HK-2 (cell line): ENCODE measurements around the gene DKK1.
"Not testable (repeated sequence)": the region's sequence is repeated elsewhere in the genome, so short reads cannot be mapped to it uniquely, and the experiment has no call there.

Experiments
- DNase-seq: peaks from one replicate; pipeline ENCODE4 v3.0.0-alpha.2; 2018; ENCODE audit not compliant: unreplicated experiment

Gene DKK1

DNA sequence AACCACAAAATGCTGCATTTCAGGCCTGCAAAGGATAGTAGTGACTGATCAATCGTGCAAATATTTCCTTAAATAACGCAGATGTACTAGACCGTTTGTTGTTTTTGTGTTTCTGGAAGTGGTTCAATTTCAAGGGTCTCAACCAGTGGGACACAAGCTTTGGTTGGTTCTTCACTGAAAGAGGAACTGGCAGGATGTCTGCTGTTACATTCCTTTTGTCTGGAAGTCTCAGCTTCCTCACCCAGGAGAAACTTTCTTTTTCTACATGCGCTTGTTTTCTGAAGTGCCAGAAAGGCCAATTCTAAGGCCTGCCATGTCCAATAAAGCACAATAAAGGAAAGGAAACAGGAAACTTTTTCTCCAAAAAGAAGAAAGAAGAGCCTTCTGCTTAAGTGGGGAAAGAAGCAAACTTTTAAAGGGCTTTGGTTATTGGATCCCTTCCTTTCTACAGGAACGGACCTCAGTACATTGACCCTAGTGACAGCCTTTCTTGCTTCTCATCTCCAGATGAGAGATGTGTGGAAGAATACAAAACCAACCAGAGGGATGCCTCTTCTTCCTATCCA is 4.1 kb downstream of the DKK1 start:
- DNase-seq: no peak

DNA sequence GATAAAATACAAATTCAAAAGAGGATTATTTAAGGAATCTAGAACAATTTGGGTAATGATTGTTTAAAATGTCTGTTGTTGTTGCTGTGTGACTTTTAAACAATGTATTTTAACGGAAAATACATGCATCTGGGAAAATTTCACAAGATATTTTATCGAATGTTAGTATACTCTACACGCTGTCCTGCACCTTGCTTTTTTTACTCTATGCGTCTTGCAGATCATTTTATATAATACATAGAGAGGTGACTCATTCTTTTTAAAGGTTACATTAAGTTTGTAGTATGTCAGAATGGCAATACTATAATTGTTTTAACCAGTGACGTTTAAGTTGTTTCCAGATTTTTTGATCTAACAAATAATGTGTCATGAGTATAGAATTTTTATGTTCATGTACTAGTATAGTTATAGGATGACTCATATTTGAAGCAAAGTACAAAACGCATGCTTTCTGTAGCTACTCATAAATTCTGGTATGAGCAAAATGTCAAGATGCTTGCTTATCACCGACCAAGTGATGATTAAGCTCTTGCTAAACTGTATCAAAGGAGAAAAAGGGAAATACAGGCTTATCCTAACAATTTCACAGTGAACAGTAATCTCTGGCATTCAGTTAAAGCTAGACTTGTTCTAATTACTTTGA is 4.9 kb downstream of the DKK1 start:
- DNase-seq: no peak

DNA sequence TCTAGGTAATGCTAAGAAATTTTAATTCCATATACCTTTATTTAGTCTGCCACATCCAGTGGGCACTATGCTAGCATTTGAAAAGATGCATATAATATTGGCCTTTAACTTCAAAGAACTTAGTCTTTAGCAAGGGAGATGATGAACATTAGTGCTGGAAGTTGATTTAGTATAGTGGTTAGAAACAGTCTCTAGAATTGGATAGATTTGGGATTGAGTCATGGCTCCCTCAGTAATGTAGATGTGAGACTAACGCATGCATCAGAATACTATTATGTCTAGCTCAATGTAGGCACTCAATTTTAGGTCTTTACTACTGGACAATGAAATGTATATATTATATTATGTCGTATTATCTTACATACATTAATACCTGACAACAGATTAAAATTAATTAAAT is 5.8 kb downstream of the DKK1 start:
- DNase-seq: no peak

DNA sequence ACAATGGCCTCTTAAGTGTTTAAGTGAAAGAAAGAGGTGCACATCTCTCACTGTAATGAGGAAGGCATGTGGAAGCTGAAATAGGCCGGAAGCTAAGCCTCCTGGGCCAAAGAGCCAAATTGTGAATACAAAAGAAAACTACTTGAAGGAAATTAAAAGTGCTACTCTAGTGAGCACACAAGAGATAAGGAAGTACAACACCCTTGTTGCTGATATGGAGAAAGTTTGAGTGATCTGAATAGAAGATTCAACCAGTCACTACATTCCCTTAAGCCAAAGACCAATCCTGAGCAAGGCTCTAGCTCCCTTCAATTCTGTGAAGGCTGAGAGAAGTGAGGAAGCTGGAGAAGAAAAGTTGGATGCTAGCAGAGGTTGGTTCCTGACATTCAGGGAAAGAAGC is 8.2 kb downstream of the DKK1 start:
- no peak for DNase-seq

DNA sequence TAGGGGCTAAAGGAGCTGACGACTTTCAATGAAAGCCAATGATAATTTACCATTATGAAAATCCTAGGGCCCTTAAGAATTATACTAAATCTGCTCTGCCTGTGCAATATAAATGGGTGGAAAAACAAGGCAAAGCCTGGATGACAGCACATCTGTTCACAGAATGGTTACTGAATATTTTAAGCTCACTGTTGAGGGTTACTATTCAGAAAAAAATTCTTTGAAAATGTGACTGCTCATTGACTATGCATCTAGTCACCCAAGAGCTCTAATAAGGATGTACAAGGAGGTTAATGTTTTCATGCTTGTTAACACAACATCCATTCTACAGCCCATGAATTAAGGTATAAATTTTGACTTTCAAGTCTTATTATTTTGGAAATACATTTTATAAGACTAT is 8.9 kb downstream of the DKK1 start:
- DNase-seq: no peak

DNA sequence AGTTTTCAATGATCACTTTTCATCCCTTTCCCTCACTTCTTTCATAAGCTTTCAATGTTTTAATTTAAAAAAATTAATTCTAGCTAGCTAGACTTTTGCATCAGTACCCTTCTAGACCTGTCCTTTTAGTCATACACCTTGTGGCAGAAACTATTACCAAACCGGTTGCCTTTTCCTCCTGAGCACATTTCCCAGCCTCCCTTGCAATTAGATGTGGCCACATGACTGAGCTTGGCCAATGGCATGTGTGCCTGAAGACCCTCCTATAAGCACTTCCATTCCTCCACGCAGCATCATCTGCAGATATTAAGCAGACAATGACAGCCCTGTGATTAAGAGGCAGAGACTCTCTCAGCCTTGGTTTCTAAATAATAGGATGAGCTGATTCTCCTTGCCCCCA is 12.3 kb downstream of the DKK1 start:
- DNase-seq: no peak

DNA sequence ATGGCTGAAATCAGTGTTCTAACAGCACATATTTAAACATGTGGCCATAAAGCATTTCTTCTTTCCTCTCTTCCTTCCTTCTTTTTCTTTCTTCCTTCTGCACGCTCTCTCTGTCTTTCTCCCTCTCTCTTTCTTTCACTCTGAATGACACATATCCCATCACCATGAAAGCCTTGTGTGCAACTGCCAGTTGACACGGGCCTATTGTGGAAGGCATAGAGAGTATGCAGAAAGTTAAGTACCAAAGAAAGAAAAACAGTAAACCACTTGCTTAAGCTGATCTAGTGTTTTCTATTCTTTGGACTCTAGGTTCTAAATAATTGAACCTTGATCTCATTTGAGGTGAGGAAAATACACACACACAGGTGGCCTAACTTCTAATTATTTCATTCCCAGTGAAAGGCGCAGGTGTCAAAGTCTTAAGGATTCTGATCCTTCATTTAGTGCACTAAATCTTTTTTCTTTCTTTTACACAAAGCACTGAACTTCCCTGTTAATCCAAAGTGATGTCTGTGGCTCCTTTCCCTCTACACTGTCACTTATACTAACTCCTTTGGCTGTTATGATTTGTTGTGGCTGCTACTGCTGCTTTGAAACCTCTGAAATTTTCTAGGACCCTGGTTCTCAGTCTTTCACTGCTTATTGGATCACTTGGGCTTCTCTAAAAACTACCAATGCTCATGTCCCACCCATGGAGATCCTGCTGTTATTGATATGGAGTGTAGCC is 17.7 kb downstream of the DKK1 start:
- no peak for DNase-seq

DNA sequence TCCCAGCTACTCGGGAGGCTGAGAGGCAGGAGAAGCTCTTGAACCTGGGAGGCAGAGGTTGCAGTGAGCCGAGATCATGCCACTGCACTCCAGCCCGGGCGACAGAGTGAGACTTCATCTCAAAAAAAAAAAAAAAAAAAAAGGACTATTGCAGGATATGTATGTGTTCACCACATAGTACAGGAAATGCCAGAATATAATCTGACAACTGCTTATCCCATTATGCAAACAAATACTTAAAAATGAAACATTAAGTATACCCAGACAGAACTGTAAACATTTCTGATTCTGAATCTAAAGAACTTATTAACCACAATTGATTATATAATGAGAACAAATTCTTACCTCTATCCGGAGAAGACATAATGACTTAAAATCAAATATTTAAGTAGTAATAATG is 18.7 kb downstream of the DKK1 start:
- DNase-seq: no peak

DNA sequence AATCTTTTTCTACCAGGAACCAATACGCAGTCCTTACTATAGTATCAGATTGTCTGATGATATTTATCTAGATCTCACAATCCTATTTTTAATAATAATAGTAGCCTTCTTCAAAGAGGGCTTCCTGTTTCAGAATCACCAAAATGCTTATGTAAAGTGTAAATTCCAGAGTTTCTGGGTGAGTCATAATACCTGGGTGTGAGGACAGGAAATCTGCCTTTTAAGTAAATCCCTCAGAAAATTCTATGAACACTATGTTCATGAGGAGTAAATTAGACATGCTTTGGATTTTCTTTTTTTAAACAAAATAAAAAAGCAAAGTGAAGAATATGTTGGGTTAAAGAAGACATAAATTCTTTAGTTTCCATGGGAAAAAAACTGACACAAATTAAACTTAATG is 20.5 kb downstream of the DKK1 start:
- DNase-seq: no peak

DNA sequence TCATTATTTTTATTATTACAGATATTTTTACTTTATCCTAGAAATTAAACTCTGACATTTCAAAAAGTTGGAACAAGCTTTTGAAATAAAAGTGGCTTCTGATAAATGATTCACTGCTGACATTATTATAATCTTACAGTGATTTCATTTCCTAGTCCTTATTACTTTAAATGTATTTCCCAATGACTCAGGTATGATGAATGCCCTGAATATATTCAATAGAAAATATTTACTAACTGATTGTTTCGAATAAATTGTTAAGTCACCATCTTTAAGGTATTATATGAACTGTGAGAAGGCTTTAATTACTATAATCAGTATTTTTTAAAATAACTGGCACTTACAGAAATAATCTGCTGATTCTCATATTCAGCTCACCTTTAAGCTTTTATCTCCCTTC is 21.6 kb downstream of the DKK1 start:
- no peak for DNase-seq

DNA sequence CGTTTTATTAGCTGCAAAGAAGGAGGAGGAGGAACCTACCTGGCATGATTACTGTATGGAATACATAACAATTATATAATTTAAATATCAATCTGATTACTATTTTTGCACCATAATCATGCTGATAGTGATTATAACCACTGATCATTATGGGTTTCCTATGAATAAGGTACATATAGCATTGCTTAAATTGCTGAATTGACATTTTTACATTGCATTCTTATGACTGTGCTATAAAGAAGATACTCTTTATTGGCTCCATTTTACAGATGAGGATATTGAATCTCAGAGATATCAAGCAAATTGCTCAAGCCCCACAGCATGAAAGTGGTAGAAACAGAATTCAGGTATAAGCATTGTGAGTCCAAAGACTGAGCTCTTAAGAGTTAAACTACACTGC is 23.1 kb downstream of the DKK1 start:
- no peak for DNase-seq

DNA sequence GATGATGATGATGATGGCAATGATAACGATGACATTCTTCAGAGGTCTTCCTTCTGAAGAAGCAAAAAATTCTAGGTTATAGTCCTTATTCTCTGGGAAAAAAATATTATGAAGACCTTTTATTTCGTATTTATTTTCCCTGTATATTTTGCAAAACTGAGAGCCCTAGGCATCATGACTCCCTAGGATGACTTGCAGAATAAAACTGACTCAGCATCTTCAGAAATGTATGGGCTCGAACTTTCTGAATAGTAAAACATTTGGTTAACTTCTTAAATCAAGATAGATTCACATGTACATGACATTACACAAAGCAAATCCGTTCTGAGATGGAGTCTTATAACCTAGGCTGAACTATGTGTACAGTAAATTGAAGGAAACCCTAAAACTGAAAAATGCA is 29.4 kb downstream of the DKK1 start:
- no peak for DNase-seq

DNA sequence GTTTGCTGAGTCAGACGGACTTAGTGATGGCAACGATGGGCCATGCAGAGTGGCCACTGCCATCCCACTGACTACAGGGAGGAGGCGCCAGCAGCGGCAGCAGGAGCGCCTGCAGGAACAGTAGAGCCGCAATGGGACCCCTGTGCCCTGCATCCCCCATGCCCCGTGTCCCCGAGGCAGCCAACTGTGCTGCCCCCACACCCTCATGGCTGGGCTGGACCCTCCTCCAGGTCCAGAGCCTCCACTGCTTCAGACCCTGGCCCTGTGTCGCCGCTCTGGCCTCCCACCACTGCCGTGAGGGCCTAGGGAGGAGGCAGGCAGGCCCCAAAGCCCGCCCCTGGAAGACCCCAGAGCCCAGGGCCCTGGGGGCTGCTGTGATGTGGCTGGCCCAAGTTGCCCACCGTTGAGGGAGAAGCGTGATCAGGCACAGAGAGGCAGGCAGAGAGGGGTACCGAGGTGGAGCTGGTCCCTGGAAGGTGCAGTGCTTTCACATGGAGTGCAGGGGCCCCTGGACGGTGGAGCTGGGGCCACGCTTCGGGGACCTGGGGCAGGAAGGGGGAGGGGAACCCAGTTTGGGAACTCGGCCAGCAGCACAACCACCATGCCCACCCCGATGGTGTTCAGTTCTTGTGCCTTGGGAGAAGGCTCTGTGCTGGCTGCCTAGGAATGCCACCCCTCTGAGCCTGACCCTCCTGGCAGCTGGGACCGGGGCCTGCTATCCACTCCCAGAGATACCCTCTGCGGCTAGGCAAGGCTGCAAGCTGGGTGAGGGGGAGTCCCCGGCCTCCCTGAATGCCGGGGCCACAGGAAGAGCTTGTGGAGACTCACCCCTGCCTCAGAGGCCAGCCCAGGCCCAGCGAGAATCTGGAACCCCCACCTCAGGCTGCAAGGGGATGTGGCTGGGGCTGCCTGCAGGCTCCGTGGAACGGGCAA is 32.6 kb downstream of the DKK1 start:
- DNase-seq: no peak

DNA sequence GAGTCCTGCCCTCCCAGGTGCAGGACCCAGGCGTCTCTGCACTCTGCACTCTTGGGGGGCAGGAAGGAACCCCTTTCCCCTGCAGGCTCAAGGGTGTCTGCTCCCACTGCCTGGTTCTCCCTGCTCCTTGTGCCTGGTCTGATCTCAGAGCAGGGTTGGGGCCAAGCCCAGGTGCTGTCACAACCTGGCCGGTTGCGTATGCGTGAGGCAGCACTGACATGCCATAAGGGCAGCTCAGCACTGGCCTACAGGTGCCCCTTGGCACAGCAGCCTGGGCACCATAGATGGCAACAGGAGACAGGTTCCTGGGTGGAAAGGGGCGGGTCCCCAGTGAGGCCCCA is 33.2 kb downstream of the DKK1 start:
- DNase-seq: no peak

DNA sequence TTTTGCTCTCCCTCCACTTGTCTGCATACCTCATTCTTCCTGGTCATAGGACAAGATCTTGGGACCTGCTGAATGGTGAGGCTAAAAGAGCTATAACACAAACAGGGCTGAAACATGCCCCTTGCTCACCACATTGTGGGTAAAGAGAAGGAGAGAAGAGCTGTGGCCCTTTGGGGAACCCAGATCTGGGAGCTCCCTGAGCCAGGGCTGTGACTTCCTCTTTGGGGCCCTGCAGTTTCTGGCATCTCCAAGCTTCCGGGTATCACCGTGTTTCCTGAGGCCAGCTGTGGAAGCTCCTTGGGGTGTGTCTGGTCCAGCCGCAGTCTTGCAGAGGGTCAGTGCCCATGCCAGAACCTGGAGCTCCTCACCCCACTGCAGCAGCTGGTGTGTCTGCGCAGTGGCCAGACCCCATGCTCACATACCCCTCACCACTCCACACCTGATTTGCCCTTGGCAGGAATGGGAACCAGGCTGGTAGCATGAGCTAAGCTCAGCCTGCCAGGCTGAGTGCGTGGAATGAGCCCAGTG is 34.0 kb downstream of the DKK1 start:
- DNase-seq: no peak

DNA sequence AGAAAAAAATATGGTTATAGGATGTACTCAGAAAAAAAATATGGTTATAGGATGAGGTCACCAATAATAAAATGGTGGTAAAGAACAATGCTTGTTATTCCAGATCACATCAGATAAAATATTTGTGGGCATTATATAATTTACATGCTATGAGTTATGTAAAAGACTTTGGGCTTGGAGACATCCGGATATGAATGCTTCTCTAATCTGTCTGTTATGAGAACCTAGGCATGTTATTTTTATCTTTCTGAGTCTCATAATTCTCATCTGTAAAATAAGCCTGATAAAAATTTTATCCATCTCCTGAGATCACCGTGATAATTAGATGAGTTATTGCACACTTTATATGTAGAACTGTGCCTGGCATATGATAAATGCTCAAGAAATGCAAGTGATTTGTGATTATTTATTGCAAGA is 37.8 kb downstream of the DKK1 start:
- DNase-seq: no peak

DNA sequence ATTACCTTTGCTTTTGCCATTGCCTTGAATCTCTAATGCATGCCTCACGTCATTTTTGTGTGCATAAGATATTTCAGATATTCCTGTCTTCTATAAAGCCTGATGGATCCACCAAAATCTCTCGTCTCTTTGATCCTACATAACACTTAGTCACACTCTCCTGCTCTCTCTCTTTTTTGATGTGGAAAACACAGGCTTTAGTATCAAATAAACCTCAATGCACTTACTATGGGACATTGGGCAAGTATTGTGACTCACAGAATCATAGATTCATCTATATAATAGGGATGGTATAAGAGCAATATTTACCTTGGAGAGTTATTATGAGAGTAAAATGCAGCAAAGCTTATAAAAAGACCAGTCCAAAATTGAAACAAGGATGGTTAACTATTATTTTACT is 39.1 kb downstream of the DKK1 start:
- DNase-seq: no peak

DNA sequence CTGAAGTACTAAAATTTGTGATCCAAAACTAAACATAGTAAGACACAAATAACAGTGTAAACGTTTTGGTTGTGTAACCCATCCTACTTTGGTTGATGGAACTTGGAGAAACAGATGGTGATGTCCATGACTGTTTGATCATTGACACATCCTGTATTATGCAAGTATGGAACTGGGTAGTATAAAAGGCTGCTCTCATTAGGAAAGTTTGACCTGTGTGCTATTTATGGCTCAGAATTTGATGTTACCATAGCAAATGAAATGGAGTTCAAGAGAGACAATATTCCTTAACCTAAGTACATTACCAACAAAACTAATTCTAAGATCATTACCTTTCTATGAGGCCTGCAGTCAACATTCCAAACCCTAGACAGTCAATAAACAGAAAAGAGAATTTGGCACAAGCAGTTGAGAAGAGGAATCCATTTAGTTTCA is 39.9 kb downstream of the DKK1 start:
- DNase-seq: no peak

DNA sequence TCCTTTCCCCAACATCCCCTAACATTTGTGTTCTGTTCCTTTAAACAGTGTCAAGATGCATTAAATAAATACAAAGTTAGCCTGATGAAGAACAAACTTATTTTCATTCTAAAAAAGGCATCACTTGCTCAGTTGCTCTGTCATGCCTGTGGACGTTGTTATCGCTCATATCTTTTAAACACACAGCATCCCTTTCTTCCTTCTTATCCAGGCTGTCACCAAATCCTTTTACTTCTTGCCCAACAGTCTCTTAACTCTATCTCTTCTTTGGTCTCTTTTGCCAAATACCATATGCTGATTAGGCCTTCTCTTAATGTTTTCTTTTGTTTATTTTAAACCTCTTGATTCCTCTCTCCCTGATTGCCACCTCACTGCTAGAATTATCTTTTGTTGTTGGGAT is 43.9 kb downstream of the DKK1 start:
- no peak for DNase-seq

DNA sequence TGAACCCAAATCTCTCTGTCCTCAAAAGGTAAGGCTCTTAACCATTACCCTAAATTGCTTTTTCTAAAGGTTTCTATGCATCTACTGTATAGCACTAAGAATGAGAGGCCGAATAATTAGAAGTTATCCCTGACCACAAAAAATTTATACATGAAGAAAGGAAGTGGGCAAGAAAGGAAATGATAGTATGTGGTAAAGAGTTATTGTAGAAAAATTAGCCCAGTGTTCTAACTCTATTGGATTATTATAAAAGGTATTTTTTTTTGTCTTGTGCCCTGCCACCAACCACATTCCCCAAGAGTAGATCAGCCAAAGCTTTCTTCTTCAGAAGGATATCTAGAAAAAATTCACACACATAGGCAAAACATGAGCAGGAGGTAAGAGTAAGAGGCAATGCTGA is 45.4 kb downstream of the DKK1 start:
- DNase-seq: no peak

DNA sequence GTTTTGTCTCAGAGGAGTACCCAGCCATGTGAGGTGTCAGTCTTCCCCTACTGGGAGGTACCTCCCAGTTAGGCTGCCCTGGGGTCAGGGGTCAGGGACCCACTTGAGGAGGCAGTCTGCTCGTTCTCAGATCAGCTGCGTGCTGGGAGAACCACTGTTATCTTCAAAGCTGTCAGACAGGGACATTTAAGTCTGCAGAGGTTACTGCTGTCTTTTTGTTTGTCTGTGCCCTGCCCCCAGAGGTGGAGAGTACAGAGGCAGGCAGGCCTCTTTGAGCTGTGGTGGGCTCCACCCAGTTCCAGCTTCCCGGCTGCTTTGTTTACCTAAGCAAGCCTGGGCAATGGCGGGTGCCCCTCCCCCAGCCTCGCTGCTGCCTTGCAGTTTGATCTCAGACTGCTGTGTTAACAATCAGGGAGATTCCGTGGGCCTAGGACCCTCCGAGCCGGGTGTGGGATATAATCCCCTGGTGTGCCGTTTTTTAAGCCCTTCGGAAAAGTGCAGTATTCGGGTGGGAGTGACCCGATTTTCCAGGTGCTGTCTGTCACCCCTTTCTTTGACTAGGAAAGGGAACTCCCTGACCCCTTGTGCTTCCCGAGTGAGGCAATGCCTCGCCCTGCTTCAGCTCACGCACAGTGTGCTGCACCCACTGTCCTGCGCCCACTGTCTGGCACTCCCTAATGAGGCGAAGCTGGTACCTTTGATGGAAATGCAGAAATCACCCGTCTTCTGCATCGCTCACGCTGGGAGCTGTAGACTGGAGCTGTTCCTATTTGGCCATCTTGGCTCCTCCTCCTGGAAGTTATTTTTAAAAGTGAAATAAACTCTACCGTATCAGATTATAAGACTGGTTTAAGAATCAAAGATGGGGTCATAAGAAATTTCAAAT is 51.7 kb downstream of the DKK1 start:
- not testable (repeated sequence) for DNase-seq
